Left ventricle myocardium inferior (tissue), 1 donor: ENCODE results near the gene SH2D5. TPM values are rescaled to one million over a fixed set of nuclear protein-coding genes. Genes with fewer than 3 reads are reported as not detected.

Experiments used
- DNase-seq: peaks from one replicate; pipeline ENCODE4 v3.0.0-alpha.2; 2020
- H3K27ac ChIP-seq: fragments of 200-600 bp; replicated peaks from 2 replicates; pipeline ENCODE4 v1.8.0; 2021
- H3K27me3 ChIP-seq: fragments of 200-600 bp; 2 replicates; pipeline ENCODE4 v1.8.0; 2021; ENCODE audit warnings: low read depth
- H3K36me3 ChIP-seq: fragments of 200-600 bp; 2 replicates; pipeline ENCODE4 v1.8.0; 2021
- H3K4me1 ChIP-seq: fragments of 200-600 bp; 2 replicates; pipeline ENCODE4 v1.8.0; 2021
- H3K4me3 ChIP-seq: fragments of 200-600 bp; 2 replicates; pipeline ENCODE4 v1.8.0; 2021; ENCODE audit warnings: mild to moderate bottlenecking, moderate library complexity
- H3K9me3 ChIP-seq: fragments of 200-600 bp; replicated peaks from 2 replicates; pipeline ENCODE4 v1.8.0; 2021
- CTCF ChIP-seq: fragments of 200-600 bp; IDR thresholded peaks from 2 replicates; pipeline ENCODE4 v1.8.0; 2021; ENCODE audit warnings: antibody characterized with exemption, mild to moderate bottlenecking, borderline replicate concordance
- intact Hi-C: fragments of 100-400 bp; cut with micrococcal nuclease; formaldehyde crosslinking; loops from one replicate; pipeline ENCODE4 v1.11.0; 2022
- long read RNA-seq: library from polyadenylated mRNA; unstranded; transcript quantifications from one replicate; pipeline ENCODE4 v2.0.0, GENCODE V29; 2021
- total RNA-seq: library from RNA; stranded (reverse); fragmentation: NEBNext Ultra II Directional; extraction: Animal tissue kit (Norgen Biotek cat#: 25700); gene quantifications from one replicate; pipeline ENCODE4 v1.2.1, GENCODE V29; 2021
- donor health status: DM: no; HTN: yes; CAD: no; lungs with severe emphysema.

SH2D5 gene
- not detected for total RNA-seq
- long read RNA-seq: 0 reads

- peak; percentile 36 for DNase-seq
- Histone ChIP-seq H3K27me3 (peaks cover 48% of the 10 kb centered on the region), H3K27ac (peak within 1 kb of the TSS; percentile 9), H3K9me3 (no peaks in the 10 kb centered on the region), H3K4me1 (peaks cover 33% of the 10 kb centered on the region), H3K36me3 (peaks cover 10% of the 10 kb centered on the region), H3K4me3 (peak within 1 kb of the TSS; percentile 76)
- peak; percentile 39 for TF ChIP-seq CTCF
- intact Hi-C loops: no loop called here
Observed at GRCh38 chr1:20732588-20733359, at the start of gene SH2D5. Gene SH2D5, minus strand, starts transcription at chr1:20732703. Its CDS starts 4,659 bp downstream, at chr1:20728044.

DNA sequence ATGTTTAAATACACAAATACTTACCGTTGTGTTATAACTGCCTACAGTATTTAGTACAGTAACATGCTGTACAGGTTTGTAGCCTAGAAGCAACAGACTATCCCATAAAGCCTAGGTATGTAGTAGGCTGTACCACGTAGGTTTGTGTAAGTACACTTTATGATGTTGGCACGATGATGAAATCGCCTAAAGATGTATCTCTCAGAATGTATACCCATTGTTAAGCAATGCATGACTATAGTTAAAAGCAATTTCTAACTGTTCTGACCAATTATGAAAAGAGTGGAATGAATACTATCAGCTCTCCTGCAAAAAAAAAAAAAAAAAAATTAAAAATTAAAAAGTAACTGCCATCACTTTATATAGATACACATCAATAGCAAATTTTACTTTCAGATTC lies 43.2 kb upstream of the SH2D5 start:
- TF ChIP-seq CTCF: no peak
- Histone ChIP-seq H3K27me3 (no peaks in the 10 kb centered on the region), H3K27ac (no peak overlapping the region), H3K4me3 (no peak overlapping the region), H3K4me1 (peaks cover 44% of the 10 kb centered on the region), H3K36me3 (peaks cover 77% of the 10 kb centered on the region), H3K9me3 (no peaks in the 10 kb centered on the region)
- DNase-seq: no peak
- intact Hi-C loops: no loop called here

GRCh38 chr1:20771780-20772179 lies 39.3 kb upstream of the SH2D5 start:
- Histone ChIP-seq H3K4me3 (no peak overlapping the region), H3K36me3 (peaks cover 96% of the 10 kb centered on the region), H3K4me1 (peaks cover 20% of the 10 kb centered on the region), H3K9me3 (no peaks in the 10 kb centered on the region), H3K27ac (no peak overlapping the region), H3K27me3 (no peaks in the 10 kb centered on the region)
- no peak for DNase-seq
- TF ChIP-seq CTCF: no peak
- intact Hi-C loops: no loop called here

GRCh38 chr1:20770314-20771087 lies 38.0 kb upstream of the SH2D5 start:
- peaks cover 15% of the 10 kb centered on the region for H3K4me1 ChIP-seq
- H3K27me3 ChIP-seq: no peaks in the 10 kb centered on the region
- no peak overlapping the region for H3K27ac ChIP-seq
- intact Hi-C loops: no loop called here
- TF ChIP-seq CTCF: no peak
- H3K4me3 ChIP-seq: no peak overlapping the region
- peaks cover 99% of the 10 kb centered on the region for H3K36me3 ChIP-seq
- no peak for DNase-seq
- H3K9me3 ChIP-seq: no peaks in the 10 kb centered on the region

DNA sequence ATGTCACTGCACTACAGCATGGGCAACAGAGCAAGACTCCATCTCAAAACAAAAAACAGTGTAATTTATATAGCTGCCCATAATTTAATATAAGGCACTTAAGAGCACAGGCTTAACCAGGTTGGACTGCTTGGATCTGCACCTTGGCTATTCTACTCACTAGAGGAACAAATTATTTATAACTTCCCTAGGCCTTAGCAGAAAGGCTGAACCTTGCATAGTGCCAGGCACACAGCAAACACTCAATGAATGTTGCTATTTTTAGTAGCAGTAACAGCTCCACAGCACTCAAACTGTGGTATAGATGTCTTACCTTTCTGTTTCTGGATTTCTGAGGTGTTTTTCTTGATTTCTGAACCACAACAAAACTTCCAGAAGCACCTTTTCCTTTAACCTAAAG lies 34.8 kb upstream of the SH2D5 start:
- DNase-seq: no peak
- TF ChIP-seq CTCF: no peak
- Histone ChIP-seq H3K9me3 (no peaks in the 10 kb centered on the region), H3K4me1 (peaks cover 15% of the 10 kb centered on the region), H3K4me3 (no peak overlapping the region), H3K27ac (peak overlapping the region; percentile 50), H3K36me3 (peaks cover 100% of the 10 kb centered on the region), H3K27me3 (no peaks in the 10 kb centered on the region)
- intact Hi-C loops: no loop called here
